Stimulated activated CD4-positive, alpha-beta T cell treated with anti-CD3 and anti-CD28 coated beads, TNF-alpha, amount 100 ng/mL, for 4 hours (primary cell): ENCODE data around the gene H1-8.
"Not testable (repeated sequence)": the region's sequence is repeated elsewhere in the genome, so short reads cannot be mapped to it uniquely, and the experiment has no call there.

ENCODE experiments used
- DNase-seq, 3 experiments: peaks; one replicate each; pipeline ENCODE4 v3.0.0-alpha.2; 2020; ENCODE audit warnings: low read depth in 3 of 3

H1-8 gene

GRCh38 chr3:129533406-129533805, 9.6 kb upstream of the H1-8 start:
- DNase-seq: no peak

- DNase-seq: no peak
Measured at GRCh38 chr3:129534428-129535027, 8.4 kb upstream of the H1-8 start.

- DNase-seq: no peak
Measured at GRCh38 chr3:129535075-129535474, 7.9 kb upstream of the H1-8 start.

- DNase-seq: no peak
Measured at GRCh38 chr3:129536374-129536667, 6.7 kb upstream of the H1-8 start.

- DNase-seq: no peak
Measured at GRCh38 chr3:129536804-129537203, 6.2 kb upstream of the H1-8 start.

GRCh38 chr3:129539206-129539605, 3.8 kb upstream of the H1-8 start:
- DNase-seq: no peak

GRCh38 chr3:129540776-129541516, 2.0 kb upstream of the H1-8 start:
- DNase-seq: no peak

- no peak for DNase-seq
Measured at GRCh38 chr3:129542747-129543146, 228 bp upstream of the H1-8 start.

- DNase-seq: no peak
Measured at GRCh38 chr3:129543999-129544398, 1.0 kb downstream of the H1-8 start.

- DNase-seq: not testable (repeated sequence)
Measured at GRCh38 chr3:129545951-129546350, 3.0 kb downstream of the H1-8 start.

GRCh38 chr3:129547241-129547640, 4.3 kb downstream of the H1-8 start:
- DNase-seq: no peak

- DNase-seq: no peak
Measured at GRCh38 chr3:129548104-129548965, 5.4 kb downstream of the H1-8 start.

- DNase-seq: no peak
Measured at GRCh38 chr3:129549006-129549800, 6.2 kb downstream of the H1-8 start.

- DNase-seq: no peak
Measured at GRCh38 chr3:129549805-129550204, 6.8 kb downstream of the H1-8 start.

GRCh38 chr3:129552287-129553050, 9.5 kb downstream of the H1-8 start:
- no peak for DNase-seq

- no peak for DNase-seq
Measured at GRCh38 chr3:129553171-129553570, 10.2 kb downstream of the H1-8 start.

GRCh38 chr3:129553719-129554118, 10.7 kb downstream of the H1-8 start:
- no peak for DNase-seq

- no peak for DNase-seq
Measured at GRCh38 chr3:129554356-129555152, 11.6 kb downstream of the H1-8 start.

- no peak for DNase-seq
Measured at GRCh38 chr3:129555153-129555550, 12.2 kb downstream of the H1-8 start.

- no peak for DNase-seq
Measured at GRCh38 chr3:129555616-129556357, 12.8 kb downstream of the H1-8 start.
